ENCODE results near the gene AP2M1.
"Not testable (repeated sequence)": the region's sequence is repeated elsewhere in the genome, so short reads cannot be mapped to it uniquely, and the experiment has no call there.

Gene AP2M1

GRCh38 chr3:184157206-184157605 lies 17.4 kb upstream of the AP2M1 start:
- no peak for DNase-seq

- DNase-seq = no peak
These were observed 16.3 kb upstream of the AP2M1 start for GRCh38 chr3:184158404-184158803.

- DNase-seq = no peak
These were observed 14.2 kb upstream of the AP2M1 start for GRCh38 chr3:184160456-184160855.

- not testable (repeated sequence) for DNase-seq
These were observed 12.0 kb upstream of the AP2M1 start for GRCh38 chr3:184162571-184163070.

- no peak for DNase-seq
These were observed 9.9 kb upstream of the AP2M1 start for GRCh38 chr3:184164648-184165330.

- DNase-seq = no peak
These were observed 9.1 kb upstream of the AP2M1 start for GRCh38 chr3:184165543-184165942.

- no peak for DNase-seq
These were observed 8.0 kb upstream of the AP2M1 start for GRCh38 chr3:184166671-184167070.

- no peak for DNase-seq
These were observed 6.9 kb upstream of the AP2M1 start for GRCh38 chr3:184167786-184168185.

- no peak for DNase-seq
These were observed 6.1 kb upstream of the AP2M1 start for GRCh38 chr3:184168363-184169120.

GRCh38 chr3:184169896-184170875 lies 4.5 kb upstream of the AP2M1 start:
- no peak for DNase-seq

GRCh38 chr3:184171562-184171961 lies 3.1 kb upstream of the AP2M1 start:
- DNase-seq = no peak

- DNase-seq = no peak
These were observed 1.8 kb upstream of the AP2M1 start for GRCh38 chr3:184172681-184173373.

GRCh38 chr3:184173374-184173722 lies 1.3 kb upstream of the AP2M1 start:
- no peak for DNase-seq

GRCh38 chr3:184174284-184174645 lies 390 bp upstream of the AP2M1 start:
- DNase-seq = peak in 1 of 2 experiments; percentile 59

- no peak for DNase-seq
These were observed 851 bp downstream of the AP2M1 start for GRCh38 chr3:184175506-184175905.

- DNase-seq = no peak
These were observed 1.3 kb downstream of the AP2M1 start for GRCh38 chr3:184175981-184176376.

GRCh38 chr3:184176377-184177330 lies 2.0 kb downstream of the AP2M1 start:
- DNase-seq = peak; percentile 35 to 49

- no peak for DNase-seq
These were observed 2.7 kb downstream of the AP2M1 start for GRCh38 chr3:184177331-184177731.

- DNase-seq = no peak
These were observed 3.2 kb downstream of the AP2M1 start for GRCh38 chr3:184177767-184178306.

GRCh38 chr3:184178521-184179138 lies 4.0 kb downstream of the AP2M1 start:
- peak in 1 of 2 experiments; percentile 21 for DNase-seq

- DNase-seq = no peak
These were observed 5.5 kb downstream of the AP2M1 start for GRCh38 chr3:184180165-184180564.

Measured in AML-193 (cell line).